ENCODE results near the gene TNS3. TPM values are rescaled to one million over a fixed set of nuclear protein-coding genes. Genes with fewer than 3 reads are reported as not detected.

Gene TNS3
- total and polyA plus RNA-seq, 2 of the 13 experiments (the other 11 are each of a cell fraction or from before 2014, with no cell fraction given): 52.9 to 55.7 TPM

DNA sequence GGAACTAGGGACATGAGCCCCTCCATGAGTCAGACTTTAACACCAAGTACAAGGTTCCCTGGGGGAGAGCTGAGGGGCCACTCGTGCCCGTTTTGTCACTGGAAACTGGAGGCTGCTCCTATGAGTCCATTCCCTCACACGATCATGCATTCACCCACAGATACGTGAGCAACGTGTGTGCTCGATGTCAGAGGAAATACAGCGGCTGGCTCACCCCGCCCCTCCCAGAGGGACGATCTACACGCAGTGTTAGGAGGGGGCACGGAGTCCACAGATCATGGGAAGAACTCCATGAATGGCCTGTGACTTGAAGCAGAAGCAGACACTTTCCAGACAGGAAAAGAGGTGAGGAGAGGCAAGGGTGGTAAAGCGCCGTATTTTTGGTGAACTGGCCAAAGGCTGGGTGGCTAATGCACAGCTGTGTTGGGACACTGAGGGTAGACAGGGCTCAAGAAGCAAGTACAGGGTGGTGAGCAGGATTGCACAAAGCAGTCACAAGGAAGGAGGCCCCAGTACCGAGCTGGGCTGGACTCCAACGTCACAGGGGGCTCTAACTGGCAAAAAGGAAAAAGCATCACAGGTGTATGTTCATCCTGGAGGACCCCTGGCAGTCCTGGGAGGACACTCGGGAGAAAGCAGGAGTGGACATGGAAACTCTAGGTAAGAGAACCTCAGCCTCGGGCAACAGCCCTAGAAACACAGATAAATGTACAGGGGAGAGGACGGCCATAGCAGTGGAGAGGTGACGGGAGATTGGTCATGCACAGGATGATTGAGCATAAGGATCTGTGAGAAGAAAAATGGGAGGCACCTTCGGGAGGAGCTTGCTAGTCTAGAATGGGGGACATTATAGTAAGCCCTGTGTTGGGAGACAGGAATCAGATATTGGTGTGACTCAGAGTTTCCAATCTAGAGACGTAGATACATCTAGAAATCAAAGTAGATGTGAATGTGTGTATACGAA lies 41.2 kb downstream of the TNS3 start (continued):
- TF ChIP-seq ZNF430 (CRISPR knock-in tag; IDR thresholded peaks at IDR 0.05) (0 out of 2 replicates have a peak, but pooled peaks have one; percentile 15), ZSCAN31 (CRISPR knock-in tag; IDR thresholded peaks at IDR 0.05; ENCODE audit: low read depth) (0 out of 2 replicates have a peak, but pooled peaks have one; percentile 50), ARID4A (CRISPR knock-in tag; IDR thresholded peaks at IDR 0.05; ENCODE audit: borderline replicate concordance) (0 out of 2 replicates have a peak, but pooled peaks have one; percentile 11), GTF3A (CRISPR knock-in tag; conservative IDR thresholded peaks at IDR 0.05) (0 out of 2 replicates have a peak, but pooled peaks have one; percentile 29), MATR3 (CRISPR knock-in tag; IDR thresholded peaks at IDR 0.05) (no peak), RXRA (CRISPR knock-in tag; IDR thresholded peaks at IDR 0.05) (peak; percentile 47; the same call in 1 of the 2 replicates), ZNF224 (CRISPR knock-in tag; IDR thresholded peaks at IDR 0.05) (0 out of 2 replicates have a peak, but pooled peaks have one; percentile 81), BHLHE40 (IDR thresholded peaks at IDR 0.05; ENCODE audit: low read length) (peak; percentile 38; the same call in 1 of the 2 replicates), ZNF24 (IDR thresholded peaks at IDR 0.05) (no peak), TERF1 (CRISPR knock-in tag; IDR thresholded peaks at IDR 0.05) (no peak), ZNF713 (CRISPR knock-in tag; IDR thresholded peaks at IDR 0.05) (peak; percentile 72; the same call in 1 of the 2 replicates), ZMYM3 (CRISPR knock-in tag; IDR thresholded peaks at IDR 0.05) (peak; percentile 35; the same call in 1 of the 2 replicates), MXD4 (CRISPR knock-in tag; IDR thresholded peaks at IDR 0.05) (0 out of 2 replicates have a peak, but pooled peaks have one; percentile 19)
- TF ChIP-seq, protein P1, sequence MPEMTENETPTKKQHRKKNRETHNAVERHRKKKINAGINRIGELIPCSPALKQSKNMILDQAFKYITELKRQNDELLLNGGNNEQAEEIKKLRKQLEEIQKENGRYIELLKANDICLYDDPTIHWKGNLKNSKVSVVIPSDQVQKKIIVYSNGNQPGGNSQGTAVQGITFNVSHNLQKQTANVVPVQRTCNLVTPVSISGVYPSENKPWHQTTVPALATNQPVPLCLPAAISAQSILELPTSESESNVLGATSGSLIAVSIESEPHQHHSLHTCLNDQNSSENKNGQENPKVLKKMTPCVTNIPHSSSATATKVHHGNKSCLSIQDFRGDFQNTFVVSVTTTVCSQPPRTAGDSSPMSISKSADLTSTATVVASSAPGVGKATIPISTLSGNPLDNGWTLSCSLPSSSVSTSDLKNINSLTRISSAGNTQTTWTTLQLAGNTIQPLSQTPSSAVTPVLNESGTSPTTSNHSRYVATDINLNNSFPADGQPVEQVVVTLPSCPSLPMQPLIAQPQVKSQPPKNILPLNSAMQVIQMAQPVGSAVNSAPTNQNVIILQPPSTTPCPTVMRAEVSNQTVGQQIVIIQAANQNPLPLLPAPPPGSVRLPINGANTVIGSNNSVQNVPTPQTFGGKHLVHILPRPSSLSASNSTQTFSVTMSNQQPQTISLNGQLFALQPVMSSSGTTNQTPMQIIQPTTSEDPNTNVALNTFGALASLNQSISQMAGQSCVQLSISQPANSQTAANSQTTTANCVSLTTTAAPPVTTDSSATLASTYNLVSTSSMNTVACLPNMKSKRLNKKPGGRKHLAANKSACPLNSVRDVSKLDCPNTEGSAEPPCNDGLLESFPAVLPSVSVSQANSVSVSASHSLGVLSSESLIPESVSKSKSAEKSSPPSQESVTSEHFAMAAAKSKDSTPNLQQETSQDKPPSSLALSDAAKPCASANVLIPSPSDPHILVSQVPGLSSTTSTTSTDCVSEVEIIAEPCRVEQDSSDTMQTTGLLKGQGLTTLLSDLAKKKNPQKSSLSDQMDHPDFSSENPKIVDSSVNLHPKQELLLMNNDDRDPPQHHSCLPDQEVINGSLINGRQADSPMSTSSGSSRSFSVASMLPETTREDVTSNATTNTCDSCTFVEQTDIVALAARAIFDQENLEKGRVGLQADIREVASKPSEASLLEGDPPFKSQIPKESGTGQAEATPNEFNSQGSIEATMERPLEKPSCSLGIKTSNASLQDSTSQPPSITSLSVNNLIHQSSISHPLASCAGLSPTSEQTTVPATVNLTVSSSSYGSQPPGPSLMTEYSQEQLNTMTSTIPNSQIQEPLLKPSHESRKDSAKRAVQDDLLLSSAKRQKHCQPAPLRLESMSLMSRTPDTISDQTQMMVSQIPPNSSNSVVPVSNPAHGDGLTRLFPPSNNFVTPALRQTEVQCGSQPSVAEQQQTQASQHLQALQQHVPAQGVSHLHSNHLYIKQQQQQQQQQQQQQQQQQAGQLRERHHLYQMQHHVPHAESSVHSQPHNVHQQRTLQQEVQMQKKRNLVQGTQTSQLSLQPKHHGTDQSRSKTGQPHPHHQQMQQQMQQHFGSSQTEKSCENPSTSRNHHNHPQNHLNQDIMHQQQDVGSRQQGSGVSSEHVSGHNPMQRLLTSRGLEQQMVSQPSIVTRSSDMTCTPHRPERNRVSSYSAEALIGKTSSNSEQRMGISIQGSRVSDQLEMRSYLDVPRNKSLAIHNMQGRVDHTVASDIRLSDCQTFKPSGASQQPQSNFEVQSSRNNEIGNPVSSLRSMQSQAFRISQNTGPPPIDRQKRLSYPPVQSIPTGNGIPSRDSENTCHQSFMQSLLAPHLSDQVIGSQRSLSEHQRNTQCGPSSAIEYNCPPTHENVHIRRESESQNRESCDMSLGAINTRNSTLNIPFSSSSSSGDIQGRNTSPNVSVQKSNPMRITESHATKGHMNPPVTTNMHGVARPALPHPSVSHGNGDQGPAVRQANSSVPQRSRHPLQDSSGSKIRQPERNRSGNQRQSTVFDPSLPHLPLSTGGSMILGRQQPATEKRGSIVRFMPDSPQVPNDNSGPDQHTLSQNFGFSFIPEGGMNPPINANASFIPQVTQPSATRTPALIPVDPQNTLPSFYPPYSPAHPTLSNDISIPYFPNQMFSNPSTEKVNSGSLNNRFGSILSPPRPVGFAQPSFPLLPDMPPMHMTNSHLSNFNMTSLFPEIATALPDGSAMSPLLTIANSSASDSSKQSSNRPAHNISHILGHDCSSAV (CRISPR knock-in tag; IDR thresholded peaks at IDR 0.05; ENCODE audit: borderline replicate concordance): peak; percentile 55; the same call in 1 of the 2 replicates

Data from HepG2 (cell line).